ENCODE measurements around the gene SPINK1. TPM values are rescaled to one million over a fixed set of nuclear protein-coding genes. Genes with fewer than 3 reads are reported as not detected.
A peak's percentile ranks its signal among the peaks of the same experiment; 100 is the strongest.

The SPINK1 gene, protein sequence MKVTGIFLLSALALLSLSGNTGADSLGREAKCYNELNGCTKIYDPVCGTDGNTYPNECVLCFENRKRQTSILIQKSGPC
- polyA plus RNA-seq (2013) = 12.4 and 13.6 TPM in 2 replicates

DNA sequence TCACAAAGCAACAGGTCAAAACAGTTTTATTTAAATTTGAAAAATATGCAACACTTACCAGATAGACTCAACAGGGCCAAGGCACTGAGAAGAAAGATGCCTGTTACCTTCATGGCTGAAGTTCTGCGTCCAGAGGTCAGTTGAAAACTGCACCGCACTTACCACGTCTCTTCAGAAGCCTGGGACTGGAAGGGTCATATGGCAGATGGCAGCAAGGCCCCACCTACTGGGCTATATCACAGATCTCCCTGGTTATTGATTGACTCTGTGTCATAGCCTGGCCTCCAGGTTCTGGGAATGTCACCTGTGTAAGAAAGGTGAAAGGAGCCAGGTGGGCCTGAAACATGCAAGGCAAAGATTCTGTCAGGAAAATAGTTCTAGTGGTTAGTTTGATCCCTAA, at the start of gene SPINK1:
Gene SPINK1, minus strand, starts transcription at position 207 of the 400 bp plus-strand sequence. Its CDS starts 94 bp downstream, at position 113.
- no peaks in the 10 kb centered on the region for H3K79me1 ChIP-seq (ENCODE audit: low read length)
- no peak within 1 kb of the TSS for H2AK5ac ChIP-seq (ENCODE audit: low read length)
- no peaks in the 10 kb centered on the region for H3K27me3 ChIP-seq (ENCODE audit: insufficient read depth, low read length)
- DNase-seq = no peak
- no peaks in the 10 kb centered on the region for H3K36me3 ChIP-seq (ENCODE audit: control insufficient read depth in 1 of 2, insufficient read depth in 2 of 2, low read length in 2 of 2)
- H2BK5ac ChIP-seq (ENCODE audit: low read depth, low read length, poor library complexity) = no peak within 1 kb of the TSS
- no peaks in the 10 kb centered on the region for H3K9me3 ChIP-seq (ENCODE audit: insufficient read depth, low read depth, low read length)
- H4K8ac ChIP-seq (ENCODE audit: low read depth, low read length) = no peak within 1 kb of the TSS
- H4K91ac ChIP-seq (ENCODE audit: low read depth, low read length) = no peak within 1 kb of the TSS
- no peak within 1 kb of the TSS for H3K14ac ChIP-seq (ENCODE audit: low read length)
- no peak within 1 kb of the TSS for H3K4me2 ChIP-seq (ENCODE audit: low read length)
- no peak within 1 kb of the TSS for H3K18ac ChIP-seq (ENCODE audit: low read length)
- no peak within 1 kb of the TSS for H3K4me3 ChIP-seq (ENCODE audit: low read depth, low read length)
- H3K79me2 ChIP-seq (ENCODE audit: control insufficient read depth, insufficient read depth, low read length, poor library complexity) = no peaks in the 10 kb centered on the region
- H3K4me1 ChIP-seq (ENCODE audit: control insufficient read depth in 1 of 2, insufficient read depth in 2 of 2, low read length in 2 of 2) = no peaks in the 10 kb centered on the region
- H2BK12ac ChIP-seq (ENCODE audit: low read length) = no peak within 1 kb of the TSS
- H4K12ac ChIP-seq (ENCODE audit: low read depth, low read length) = no peak within 1 kb of the TSS
- H3K23ac ChIP-seq (ENCODE audit: low read length) = no peak within 1 kb of the TSS
- no peak within 1 kb of the TSS for H2AFZ ChIP-seq (ENCODE audit: insufficient read depth, low read length, poor library complexity)
- H3K9ac ChIP-seq (ENCODE audit: low read length) = no peak within 1 kb of the TSS
- no peak within 1 kb of the TSS for H3K27ac ChIP-seq (ENCODE audit: low read depth, low read length)
- WGBS (ENCODE audit: extremely low coverage, insufficient coverage, insufficient read length) = no CpG with 5 or more reads among the region's 3 CpGs
- H2BK120ac ChIP-seq (ENCODE audit: insufficient read depth, low read length, poor library complexity) = no peak within 1 kb of the TSS
- no peak within 1 kb of the TSS for H3K4ac ChIP-seq (ENCODE audit: low read depth, low read length)

DNA sequence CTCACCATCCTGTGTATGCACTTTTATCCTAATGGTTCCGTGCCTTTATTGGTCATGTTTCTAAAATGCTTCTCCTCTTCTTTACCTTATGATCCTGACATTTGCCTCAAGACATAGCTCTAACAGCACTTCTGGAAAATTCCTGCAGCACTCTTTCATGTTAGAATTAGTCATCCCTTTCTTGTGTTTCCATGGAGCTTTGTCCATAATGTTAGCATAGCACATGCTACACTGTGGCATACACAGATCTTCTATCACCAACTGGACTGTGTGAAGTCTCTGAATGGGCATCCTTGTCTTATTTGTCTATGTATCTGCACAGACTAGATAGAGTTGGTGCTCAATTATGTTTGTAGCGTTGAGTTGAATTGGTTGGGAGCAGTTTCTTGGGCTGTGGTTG, 49.0 kb upstream of the SPINK1 start:
- Histone ChIP-seq H3K23ac (ENCODE audit: low read length) (no peak overlapping the region), H3K79me2 (ENCODE audit: control insufficient read depth, insufficient read depth, low read length, poor library complexity) (no peaks in the 10 kb centered on the region), H2BK120ac (ENCODE audit: insufficient read depth, low read length, poor library complexity) (no peak overlapping the region), H3K4me2 (ENCODE audit: low read length) (no peak overlapping the region), H3K18ac (ENCODE audit: low read length) (no peak overlapping the region), H3K4ac (ENCODE audit: low read depth, low read length) (no peak overlapping the region), H2BK5ac (ENCODE audit: low read depth, low read length, poor library complexity) (no peak overlapping the region), H3K36me3 (ENCODE audit: control insufficient read depth in 1 of 2, insufficient read depth in 2 of 2, low read length in 2 of 2) (peaks cover 0 to 7% of the 10 kb centered on the region in 2 experiments), H2AFZ (ENCODE audit: insufficient read depth, low read length, poor library complexity) (no peak overlapping the region), H3K27ac (ENCODE audit: low read depth, low read length) (no peak overlapping the region), H4K8ac (ENCODE audit: low read depth, low read length) (no peak overlapping the region), H4K91ac (ENCODE audit: low read depth, low read length) (no peak overlapping the region), H2BK12ac (ENCODE audit: low read length) (no peak overlapping the region), H4K12ac (ENCODE audit: low read depth, low read length) (no peak overlapping the region), H3K14ac (ENCODE audit: low read length) (no peak overlapping the region), H3K79me1 (ENCODE audit: low read length) (peaks cover 2% of the 10 kb centered on the region), H2AK5ac (ENCODE audit: low read length) (no peak overlapping the region), H3K4me3 (ENCODE audit: low read depth, low read length) (no peak overlapping the region), H3K4me1 (ENCODE audit: control insufficient read depth in 1 of 2, insufficient read depth in 2 of 2, low read length in 2 of 2) (peaks cover 5 to 9% of the 10 kb centered on the region in 2 experiments), H3K27me3 (ENCODE audit: insufficient read depth, low read length) (no peaks in the 10 kb centered on the region), H3K9ac (ENCODE audit: low read length) (no peak overlapping the region), H3K9me3 (ENCODE audit: insufficient read depth, low read depth, low read length) (no peaks in the 10 kb centered on the region)
- WGBS (ENCODE audit: extremely low coverage, insufficient coverage, insufficient read length) = no CpG with 5 or more reads among the region's 2 CpGs
- DNase-seq = peak; percentile 18 to 71

DNA sequence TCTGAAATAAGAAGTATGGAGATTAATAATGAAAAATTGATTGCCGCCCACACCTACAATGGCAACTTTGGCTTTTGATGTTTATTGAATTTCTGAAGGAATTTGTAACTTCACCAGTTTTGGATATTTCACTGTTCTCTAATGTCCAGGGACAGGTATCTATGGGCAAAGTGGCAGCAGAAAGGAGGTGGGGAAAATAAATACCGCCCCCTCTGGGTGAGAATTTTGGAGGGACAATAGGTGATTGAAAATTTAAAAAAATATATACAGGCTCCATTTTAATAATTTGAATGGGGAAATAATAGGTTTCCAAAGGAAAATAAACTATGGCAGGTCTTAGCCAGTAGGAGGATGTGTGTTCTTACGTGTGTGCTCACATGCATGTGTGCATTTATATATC, 48.3 kb upstream of the SPINK1 start:
- WGBS (ENCODE audit: extremely low coverage, insufficient coverage, insufficient read length) = no CpG with 5 or more reads among the region's 3 CpGs
- H3K4me3 ChIP-seq (ENCODE audit: low read depth, low read length) = no peak overlapping the region

DNA sequence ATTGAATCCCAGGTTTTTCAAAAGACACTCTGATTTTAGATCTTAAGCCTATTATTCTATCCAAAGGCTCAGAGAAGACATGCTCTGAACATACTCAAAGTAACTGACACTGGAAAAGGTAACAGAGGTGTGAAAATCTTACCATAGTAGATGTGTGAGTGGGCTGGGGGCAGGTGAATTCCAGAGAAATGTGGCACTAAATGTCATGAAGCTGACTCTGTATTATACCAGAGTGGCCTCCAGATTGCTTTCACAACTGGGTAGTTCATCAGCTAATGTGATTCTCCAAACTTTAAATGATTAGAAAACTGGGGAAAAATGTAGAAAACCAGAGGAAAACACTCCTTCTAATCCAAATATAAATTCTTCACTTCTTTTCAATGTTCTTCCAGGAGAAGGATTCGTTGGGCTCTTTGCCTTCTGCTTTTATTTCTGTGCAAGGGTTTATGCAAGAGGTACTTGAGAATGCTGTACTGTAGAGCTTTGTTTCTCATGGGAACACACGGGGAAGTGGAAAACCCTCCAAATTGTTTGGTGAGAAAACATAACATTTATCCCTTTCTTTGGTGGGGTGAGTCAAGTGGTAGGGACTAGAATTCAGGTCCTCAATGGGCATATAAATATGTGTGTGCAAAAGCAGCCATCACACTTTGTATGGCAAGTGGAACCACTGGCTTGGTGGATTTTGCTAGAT, 46.7 kb upstream of the SPINK1 start, which contains the start of gene SCGB3A2:
Gene SCGB3A2, plus strand, starts transcription at position 646 of the 694 bp plus-strand sequence. CDS start 93 bp downstream, outside the sequence.
- Histone ChIP-seq H3K36me3 (ENCODE audit: control insufficient read depth in 1 of 2, insufficient read depth in 2 of 2, low read length in 2 of 2) (peaks cover 0 to 7% of the 10 kb centered on the region in 2 experiments), H2BK12ac (ENCODE audit: low read length) (no peak within 1 kb of the TSS), H3K9me3 (ENCODE audit: insufficient read depth, low read depth, low read length) (no peaks in the 10 kb centered on the region), H3K4me2 (ENCODE audit: low read length) (no peak within 1 kb of the TSS), H4K91ac (ENCODE audit: low read depth, low read length) (no peak within 1 kb of the TSS), H3K14ac (ENCODE audit: low read length) (no peak within 1 kb of the TSS), H2AFZ (ENCODE audit: insufficient read depth, low read length, poor library complexity) (no peak within 1 kb of the TSS), H2AK5ac (ENCODE audit: low read length) (no peak within 1 kb of the TSS), H2BK5ac (ENCODE audit: low read depth, low read length, poor library complexity) (no peak within 1 kb of the TSS), H3K4me3 (ENCODE audit: low read depth, low read length) (no peak within 1 kb of the TSS), H3K27ac (ENCODE audit: low read depth, low read length) (no peak within 1 kb of the TSS), H4K8ac (ENCODE audit: low read depth, low read length) (no peak within 1 kb of the TSS), H3K9ac (ENCODE audit: low read length) (no peak within 1 kb of the TSS), H3K23ac (ENCODE audit: low read length) (no peak within 1 kb of the TSS), H3K18ac (ENCODE audit: low read length) (no peak within 1 kb of the TSS), H3K79me1 (ENCODE audit: low read length) (peaks cover 2% of the 10 kb centered on the region), H4K12ac (ENCODE audit: low read depth, low read length) (no peak within 1 kb of the TSS), H3K4me1 (ENCODE audit: control insufficient read depth in 1 of 2, insufficient read depth in 2 of 2, low read length in 2 of 2) (peaks cover 5 to 13% of the 10 kb centered on the region in 2 experiments), H3K79me2 (ENCODE audit: control insufficient read depth, insufficient read depth, low read length, poor library complexity) (no peaks in the 10 kb centered on the region), H3K27me3 (ENCODE audit: insufficient read depth, low read length) (no peaks in the 10 kb centered on the region), H2BK120ac (ENCODE audit: insufficient read depth, low read length, poor library complexity) (no peak within 1 kb of the TSS), H3K4ac (ENCODE audit: low read depth, low read length) (no peak within 1 kb of the TSS)
- DNase-seq = no peak
- no CpG with 5 or more reads among the region's 2 CpGs for WGBS (ENCODE audit: extremely low coverage, insufficient coverage, insufficient read length)

More for the DNA sequence above, 48.3 kb upstream of the SPINK1 start:
- no peak overlapping the region for H2AK5ac ChIP-seq (ENCODE audit: low read length)
- no peak overlapping the region for H3K18ac ChIP-seq (ENCODE audit: low read length)
- H4K12ac ChIP-seq (ENCODE audit: low read depth, low read length) = no peak overlapping the region
- H3K4me2 ChIP-seq (ENCODE audit: low read length) = no peak overlapping the region
- DNase-seq = no peak
- peaks cover 0 to 7% of the 10 kb centered on the region in 2 experiments for H3K36me3 ChIP-seq (ENCODE audit: control insufficient read depth in 1 of 2, insufficient read depth in 2 of 2, low read length in 2 of 2)
- H3K14ac ChIP-seq (ENCODE audit: low read length) = no peak overlapping the region
- no peak overlapping the region for H4K8ac ChIP-seq (ENCODE audit: low read depth, low read length)
- H2BK12ac ChIP-seq (ENCODE audit: low read length) = no peak overlapping the region
- no peaks in the 10 kb centered on the region for H3K9me3 ChIP-seq (ENCODE audit: insufficient read depth, low read depth, low read length)
- peaks cover 5 to 14% of the 10 kb centered on the region in 2 experiments for H3K4me1 ChIP-seq (ENCODE audit: control insufficient read depth in 1 of 2, insufficient read depth in 2 of 2, low read length in 2 of 2)
- H3K27ac ChIP-seq (ENCODE audit: low read depth, low read length) = no peak overlapping the region
- H4K91ac ChIP-seq (ENCODE audit: low read depth, low read length) = no peak overlapping the region
- H3K9ac ChIP-seq (ENCODE audit: low read length) = no peak overlapping the region
- no peak overlapping the region for H2BK5ac ChIP-seq (ENCODE audit: low read depth, low read length, poor library complexity)
- no peaks in the 10 kb centered on the region for H3K79me2 ChIP-seq (ENCODE audit: control insufficient read depth, insufficient read depth, low read length, poor library complexity)
- no peak overlapping the region for H3K23ac ChIP-seq (ENCODE audit: low read length)
- H2AFZ ChIP-seq (ENCODE audit: insufficient read depth, low read length, poor library complexity) = no peak overlapping the region
- no peak overlapping the region for H2BK120ac ChIP-seq (ENCODE audit: insufficient read depth, low read length, poor library complexity)
- no peaks in the 10 kb centered on the region for H3K27me3 ChIP-seq (ENCODE audit: insufficient read depth, low read length)
- peaks cover 2% of the 10 kb centered on the region for H3K79me1 ChIP-seq (ENCODE audit: low read length)
- H3K4ac ChIP-seq (ENCODE audit: low read depth, low read length) = no peak overlapping the region
